Ascending aorta (tissue), 2 donors: Measurements from ENCODE around the gene AKAP8L. TPM values are rescaled to one million over a fixed set of nuclear protein-coding genes. Genes with fewer than 3 reads are reported as not detected.
"Not testable (repeated sequence)": the region's sequence is repeated elsewhere in the genome, so short reads cannot be mapped to it uniquely, and the experiment has no call there.

Experiments
- DNase-seq, 2 donors: peaks; one replicate each; pipeline ENCODE4 v3.0.0-alpha.2; 2019; ENCODE audit warnings: low spot score in 2 of 2
- H3K27ac ChIP-seq, 2 donors: fragments of 200-600 bp; sonication (generic); one replicate each; pipeline ENCODE4 v1.5.1; 2016 to 2017; ENCODE audit warnings: mild to moderate bottlenecking in 1 of 2
- H3K27me3 ChIP-seq: fragments of 200-600 bp; sonication (generic); one replicate; pipeline ENCODE4 v1.5.1; 2017
- H3K36me3 ChIP-seq, 2 donors: fragments of 200-600 bp; sonication (generic); one replicate each; pipeline ENCODE4 v1.5.1; 2016
- H3K4me1 ChIP-seq, 2 donors: fragments of 200-600 bp; sonication (generic); one replicate each; pipeline ENCODE4 v1.5.1; 2016 to 2017; ENCODE audit warnings: mild to moderate bottlenecking in 1 of 2
- H3K4me3 ChIP-seq, 2 donors: fragments of 200-600 bp; sonication (generic); one replicate each; pipeline ENCODE4 v1.5.1; 2016 to 2017; ENCODE audit warnings: mild to moderate bottlenecking in 1 of 2
- H3K9me3 ChIP-seq, 2 donors: fragments of 200-600 bp; sonication (generic); one replicate each; pipeline ENCODE4 v1.5.1; 2016
- intact Hi-C: fragments of 100-400 bp; cut with DNase I; formaldehyde crosslinking; loops from one replicate; pipeline ENCODE4 v1.15.1; 2023
- total RNA-seq: library from RNA; depleted of rRNA; stranded (reverse); fragments of >200 nt; gene quantifications from one replicate; pipeline ENCODE4 v1.1.0, GENCODE V29; 2016
- TF ChIP-seq, protein P1 (sequence below), 3 experiments: fragments of 200-600 bp in 2 of 3; fragments of 450-650 bp in 1 of 3; sonication (generic) in 2 of 3; IDR thresholded peaks; one replicate each; pipeline ENCODE4 v1.5.1; 2016 to 2019; ENCODE audit warnings: antibody characterized with exemption in 3 of 3, mild to moderate bottlenecking in 1 of 3, moderate library complexity in 1 of 3

AKAP8L gene
- total RNA-seq, 1 donor from 2014 or later: 143 TPM

- Histone ChIP-seq H3K36me3 (peaks cover 66 to 72% of the 10 kb centered on the region in 2 donors), H3K4me3 (no peak overlapping the region), H3K9me3 (no peaks in the 10 kb centered on the region), H3K27me3 (no peaks in the 10 kb centered on the region), H3K4me1 (peaks cover 0 to under 1% of the 10 kb centered on the region in 2 donors), H3K27ac (no peak overlapping the region)
- DNase-seq: no peak
- intact Hi-C loops: no loop called here
- TF ChIP-seq, protein P1, sequence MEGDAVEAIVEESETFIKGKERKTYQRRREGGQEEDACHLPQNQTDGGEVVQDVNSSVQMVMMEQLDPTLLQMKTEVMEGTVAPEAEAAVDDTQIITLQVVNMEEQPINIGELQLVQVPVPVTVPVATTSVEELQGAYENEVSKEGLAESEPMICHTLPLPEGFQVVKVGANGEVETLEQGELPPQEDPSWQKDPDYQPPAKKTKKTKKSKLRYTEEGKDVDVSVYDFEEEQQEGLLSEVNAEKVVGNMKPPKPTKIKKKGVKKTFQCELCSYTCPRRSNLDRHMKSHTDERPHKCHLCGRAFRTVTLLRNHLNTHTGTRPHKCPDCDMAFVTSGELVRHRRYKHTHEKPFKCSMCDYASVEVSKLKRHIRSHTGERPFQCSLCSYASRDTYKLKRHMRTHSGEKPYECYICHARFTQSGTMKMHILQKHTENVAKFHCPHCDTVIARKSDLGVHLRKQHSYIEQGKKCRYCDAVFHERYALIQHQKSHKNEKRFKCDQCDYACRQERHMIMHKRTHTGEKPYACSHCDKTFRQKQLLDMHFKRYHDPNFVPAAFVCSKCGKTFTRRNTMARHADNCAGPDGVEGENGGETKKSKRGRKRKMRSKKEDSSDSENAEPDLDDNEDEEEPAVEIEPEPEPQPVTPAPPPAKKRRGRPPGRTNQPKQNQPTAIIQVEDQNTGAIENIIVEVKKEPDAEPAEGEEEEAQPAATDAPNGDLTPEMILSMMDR (IDR thresholded peaks at IDR 0.05): no peak
These were observed 21.6 kb downstream of the AKAP8L start for GRCh38 chr19:15397236-15397635.

DNA sequence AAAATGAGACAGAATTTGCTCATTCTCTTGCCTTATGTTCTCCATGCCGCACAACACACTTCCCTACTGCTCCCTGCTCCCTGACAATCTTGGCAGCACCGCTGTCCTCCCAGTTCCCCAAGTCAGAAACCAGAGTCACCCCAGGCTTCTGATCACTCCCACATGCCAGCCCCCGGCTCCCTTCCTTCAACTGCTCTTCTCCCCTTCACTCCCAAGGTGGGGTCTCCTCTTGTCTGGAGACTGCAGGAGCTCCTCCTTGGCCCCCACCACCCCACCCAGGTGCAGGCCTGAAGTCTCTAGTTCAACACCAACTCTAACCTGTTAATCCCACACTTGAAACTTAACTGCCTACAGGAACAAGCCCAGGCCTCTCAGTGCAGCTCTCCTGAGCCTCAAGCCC is 22.4 kb downstream of the AKAP8L start:
- Histone ChIP-seq H3K36me3 (peaks cover 69 to 73% of the 10 kb centered on the region in 2 donors), H3K4me1 (no peaks in the 10 kb centered on the region)
- no peak for DNase-seq

GRCh38 chr19:15395251-15395650 is 23.5 kb downstream of the AKAP8L start:
- H3K9me3 ChIP-seq, H3K4me1 ChIP-seq, H3K27ac ChIP-seq, DNase-seq, intact Hi-C loops, H3K27me3 ChIP-seq, H3K4me3 ChIP-seq: not testable (repeated sequence)
- peaks cover 62% of the 10 kb centered on the region in 2 donors for H3K36me3 ChIP-seq

More for the DNA sequence above, 22.4 kb downstream of the AKAP8L start:
- no peaks in the 10 kb centered on the region for H3K27me3 ChIP-seq
- TF ChIP-seq, protein P1 (IDR thresholded peaks at IDR 0.05): no peak
- H3K4me3 ChIP-seq: no peak overlapping the region
- H3K27ac ChIP-seq: no peak overlapping the region
- H3K9me3 ChIP-seq: no peaks in the 10 kb centered on the region
- intact Hi-C loops: no loop called here

- no peak for DNase-seq
- Histone ChIP-seq H3K4me3 (no peak overlapping the region), H3K4me1 (no peaks in the 10 kb centered on the region), H3K27me3 (no peaks in the 10 kb centered on the region), H3K27ac (no peak overlapping the region), H3K36me3 (peaks cover 53 to 58% of the 10 kb centered on the region in 2 donors), H3K9me3 (no peaks in the 10 kb centered on the region)
- TF ChIP-seq, protein P1 (IDR thresholded peaks at IDR 0.05): no peak
- intact Hi-C loops: no loop called here
These were observed 24.4 kb downstream of the AKAP8L start for GRCh38 chr19:15394426-15394825.

GRCh38 chr19:15393963-15394362 is 24.8 kb downstream of the AKAP8L start:
- no peak overlapping the region for H3K4me3 ChIP-seq
- no peak overlapping the region for H3K27ac ChIP-seq
- TF ChIP-seq, protein P1 (IDR thresholded peaks at IDR 0.05): no peak
- H3K27me3 ChIP-seq: no peaks in the 10 kb centered on the region
- no peaks in the 10 kb centered on the region for H3K9me3 ChIP-seq
- H3K4me1 ChIP-seq: no peaks in the 10 kb centered on the region
- intact Hi-C loops: no loop called here
- DNase-seq: no peak
- H3K36me3 ChIP-seq: peaks cover 49 to 56% of the 10 kb centered on the region in 2 donors

DNA sequence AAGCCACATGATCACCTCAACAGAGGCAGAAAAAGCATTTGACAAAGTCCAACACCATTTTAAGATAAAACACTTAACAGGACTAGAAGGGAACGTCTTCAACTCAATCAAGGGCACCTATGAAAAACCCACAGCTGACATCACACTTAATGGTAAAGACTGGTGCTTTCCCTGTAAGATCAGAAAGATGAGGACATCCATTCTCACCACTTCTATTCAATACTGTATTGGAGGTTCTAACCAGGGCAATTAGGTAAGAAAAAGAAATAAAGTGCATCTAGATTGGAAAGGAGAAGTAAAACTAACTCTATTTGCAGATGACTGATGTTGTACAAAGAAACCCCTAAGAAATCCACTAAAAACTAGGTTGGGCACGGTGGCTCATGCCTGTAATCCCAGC is 28.0 kb downstream of the AKAP8L start:
- Histone ChIP-seq H3K9me3 (no peaks in the 10 kb centered on the region), H3K27ac (no peak overlapping the region), H3K36me3 (peaks cover 18 to 36% of the 10 kb centered on the region in 2 donors), H3K27me3 (no peaks in the 10 kb centered on the region), H3K4me1 (no peaks in the 10 kb centered on the region), H3K4me3 (no peak overlapping the region)
- no peak for DNase-seq
- intact Hi-C loops: no loop called here
- TF ChIP-seq, protein P1 (IDR thresholded peaks at IDR 0.05): no peak
